COLO829 (cell line): ENCODE data around the gene ALDOC.
"Not testable (repeated sequence)": the region's sequence is repeated elsewhere in the genome, so short reads cannot be mapped to it uniquely, and the experiment has no call there.

Experiments used
- DNase-seq: peaks from one replicate; pipeline ENCODE4 v3.0.0; 2012; ENCODE audit warnings: low spot score

The ALDOC gene

DNA sequence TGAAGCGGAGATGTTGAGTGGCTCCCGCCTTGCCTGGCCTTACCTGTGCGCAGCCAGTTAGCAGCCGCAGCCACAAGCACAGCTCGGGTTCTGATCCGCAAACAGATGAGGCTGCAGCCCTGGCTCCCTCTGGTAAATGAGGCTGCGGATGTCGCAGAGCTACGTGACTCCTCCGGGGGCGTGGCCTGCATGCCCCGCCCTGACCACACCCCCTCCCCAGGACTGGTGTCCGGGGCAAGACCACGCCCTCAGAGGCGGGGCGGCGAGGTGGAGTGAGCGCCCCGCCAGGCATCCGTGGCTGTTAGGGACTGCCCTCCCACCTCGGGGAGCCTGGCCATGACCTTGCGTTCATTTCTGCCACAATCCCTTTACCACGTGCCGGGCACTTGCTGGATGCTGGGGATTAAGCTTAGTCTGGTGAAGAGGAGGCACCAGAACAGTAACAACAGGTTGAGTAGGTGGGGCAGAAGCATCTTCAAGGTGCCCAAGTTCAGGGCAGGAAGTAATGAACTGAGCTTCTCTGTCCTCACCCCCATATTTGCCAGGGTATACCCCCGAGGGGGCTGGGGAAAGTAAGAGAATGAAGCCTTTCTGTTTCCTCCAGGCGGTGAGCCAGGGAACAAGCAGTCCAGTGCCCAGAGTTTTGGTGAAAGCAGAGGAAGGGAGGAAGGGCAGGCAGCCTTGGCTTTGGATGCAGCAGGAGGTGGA is at the start of gene ALDOC:
ALDOC (minus strand) TSS at position 138 of the 708 bp plus-strand sequence. CDS start 1,363 bp downstream, outside the sequence.
- peak; percentile 99 for DNase-seq

DNA sequence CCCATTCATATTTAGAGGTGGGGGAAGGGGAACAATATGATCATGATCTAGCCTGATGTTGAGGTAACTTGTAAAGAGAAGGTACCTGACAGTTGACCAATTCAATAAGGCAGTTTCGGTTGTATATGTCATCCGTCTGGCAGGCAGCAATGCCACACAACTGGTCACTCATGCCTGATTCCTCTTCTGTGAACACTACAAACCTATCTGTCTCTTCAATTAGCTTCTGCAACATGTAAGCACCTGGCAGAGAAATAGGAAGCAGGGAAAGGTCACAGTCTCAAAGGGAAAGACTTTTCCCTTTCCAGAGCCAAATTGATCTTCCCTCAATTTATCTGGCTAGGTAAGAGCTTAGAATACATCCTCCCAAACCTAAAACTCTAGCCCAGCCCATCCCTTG is 47.5 kb upstream of the ALDOC start:
- DNase-seq = no peak

DNA sequence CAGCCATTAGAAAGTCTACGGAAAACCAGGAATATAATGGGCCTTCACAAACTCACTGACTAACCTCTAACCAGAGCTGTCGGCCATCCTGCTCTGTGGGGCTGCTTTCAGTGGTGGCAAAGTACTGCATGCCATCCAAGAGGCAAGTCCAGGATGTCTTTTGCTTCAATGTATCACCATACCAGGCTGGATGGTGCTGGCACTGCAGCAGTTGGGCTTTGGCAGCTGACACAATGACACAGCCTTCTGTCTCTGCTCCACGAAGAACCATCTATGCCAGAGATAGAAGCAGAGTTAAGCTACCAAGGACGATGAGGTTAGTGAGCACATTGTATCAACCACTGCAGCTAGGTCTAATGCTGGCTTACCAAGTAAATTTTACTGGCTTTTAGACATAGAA is 47.0 kb upstream of the ALDOC start:
- no peak for DNase-seq

DNA sequence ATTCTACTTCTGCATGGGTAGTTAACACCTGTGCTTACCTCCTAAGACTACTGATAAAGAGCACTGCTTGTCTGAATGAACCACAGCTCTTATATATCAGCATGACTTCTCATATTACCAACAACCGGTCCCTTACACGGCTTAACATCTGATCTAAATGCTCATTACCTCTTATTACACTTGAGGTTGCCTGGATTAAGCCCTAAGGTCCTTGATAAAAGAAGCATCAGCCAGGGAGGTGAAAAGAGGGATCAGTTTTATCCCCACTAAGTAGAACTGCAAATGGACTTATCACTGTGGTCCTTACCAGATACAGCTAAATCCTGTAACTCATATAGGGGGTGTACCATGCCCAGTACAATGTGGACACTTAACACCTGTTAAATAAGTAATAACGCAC is 45.5 kb upstream of the ALDOC start:
- DNase-seq = no peak

DNA sequence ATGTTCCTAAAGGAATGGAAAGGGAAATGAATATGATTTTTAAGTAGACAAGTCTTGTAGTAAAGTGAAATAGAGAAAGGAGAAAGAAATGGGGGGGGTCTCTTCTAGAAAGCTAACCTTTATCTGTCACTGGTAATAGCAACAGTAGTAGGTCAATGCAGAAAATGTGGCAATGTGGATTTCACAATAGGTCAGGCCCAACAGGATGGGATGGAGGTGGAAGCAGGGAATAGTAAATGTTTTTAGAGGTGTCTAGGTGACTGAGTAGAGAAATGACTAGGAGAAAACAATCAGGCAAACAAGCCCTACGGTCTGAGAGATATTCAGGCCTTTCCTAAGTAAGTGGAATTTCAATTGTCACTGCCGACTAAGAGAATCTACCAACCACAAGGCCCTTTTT is 43.3 kb upstream of the ALDOC start:
- no peak for DNase-seq

DNA sequence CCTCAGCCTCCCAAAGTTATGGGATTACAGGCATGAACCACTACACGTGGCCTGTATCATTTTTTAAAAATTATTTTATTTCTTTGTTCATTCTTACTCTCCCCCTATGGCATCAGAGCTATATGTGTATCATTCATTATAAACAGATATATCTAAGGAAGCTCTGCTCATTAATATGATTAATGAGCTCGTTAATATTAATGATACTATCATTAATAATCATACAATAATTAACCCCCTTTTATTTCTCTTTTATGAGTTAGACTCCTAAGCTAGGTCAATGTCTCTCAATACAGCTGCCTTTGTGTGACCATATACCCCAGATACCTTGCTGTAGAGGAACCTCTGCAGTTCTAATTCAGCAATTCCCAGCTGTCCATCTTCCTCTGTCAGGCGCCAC is 41.8 kb upstream of the ALDOC start:
- no peak for DNase-seq

DNA sequence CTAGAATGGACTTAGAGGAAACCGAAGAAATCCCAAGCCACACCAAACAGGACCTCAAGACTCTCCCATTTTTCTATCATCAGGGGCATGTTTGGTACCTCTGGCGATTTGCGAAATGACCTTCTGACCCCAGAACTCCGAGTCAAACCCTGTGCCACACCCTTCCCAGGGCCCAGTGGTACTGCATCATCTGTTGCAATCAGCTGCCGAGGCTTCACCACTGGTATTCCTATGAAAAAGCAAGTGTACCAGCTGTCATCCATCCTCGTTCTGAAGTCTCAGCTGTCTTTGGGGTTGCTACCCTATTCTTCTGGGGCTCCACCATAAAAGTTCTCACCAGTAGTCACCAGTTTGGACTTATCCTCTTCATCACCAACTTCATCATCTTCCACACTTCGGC is 39.6 kb upstream of the ALDOC start:
- DNase-seq = no peak

DNA sequence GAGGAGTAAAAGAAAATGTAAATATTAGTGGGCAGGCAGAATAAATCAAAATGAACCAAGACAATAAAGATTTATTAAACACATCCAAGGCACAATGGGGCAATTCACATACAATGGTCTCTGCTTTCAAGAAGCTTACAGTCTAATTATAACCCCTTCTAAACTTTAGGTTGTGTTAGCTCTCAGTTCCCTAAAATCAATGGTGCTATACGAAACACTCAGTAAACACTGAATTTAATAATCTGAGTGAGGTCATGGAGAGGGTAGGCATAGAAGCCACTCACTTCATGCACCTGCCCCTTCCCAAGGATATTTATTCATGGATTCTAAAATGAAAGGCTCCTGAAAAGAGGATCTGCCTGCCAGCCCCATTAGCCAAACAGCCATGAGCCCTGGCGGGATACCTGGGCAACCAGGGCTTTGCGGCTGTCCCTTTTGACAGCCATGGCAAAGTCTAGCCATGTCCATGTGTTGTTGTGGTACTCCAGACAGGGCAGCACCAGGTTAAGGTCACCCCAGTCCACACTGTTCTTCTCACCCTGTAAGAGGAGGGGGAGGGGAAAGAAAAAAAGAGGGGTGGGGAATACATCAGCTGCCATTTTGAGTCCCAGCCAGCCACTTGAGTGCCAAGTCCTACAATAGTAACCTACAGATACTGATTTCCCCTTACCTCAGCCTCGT is 38.7 kb upstream of the ALDOC start:
- DNase-seq = no peak

DNA sequence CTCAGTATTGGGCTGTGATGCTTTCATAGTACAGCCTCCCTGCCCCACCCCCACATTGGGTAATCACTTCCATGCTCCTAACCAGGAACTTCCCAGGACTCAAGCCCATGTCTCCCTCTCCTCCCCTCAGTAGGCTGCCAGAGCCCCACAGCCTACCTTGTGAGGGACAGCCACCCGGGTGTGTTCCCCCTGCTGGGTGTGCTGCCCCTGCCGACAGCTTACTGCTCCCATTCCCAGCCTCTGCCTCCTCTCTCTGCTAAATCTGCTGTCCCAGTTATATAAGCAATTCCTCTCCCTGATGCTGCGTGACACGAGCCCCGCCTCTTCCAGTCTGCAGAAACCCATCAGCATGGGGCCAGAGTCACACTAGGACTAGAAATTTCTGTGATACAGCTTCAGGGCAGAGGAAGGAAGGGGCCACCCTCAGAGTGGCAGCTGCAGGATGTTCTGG is 37.3 kb upstream of the ALDOC start, which contains the start of gene RSKR:
RSKR (minus strand) TSS at position 255 of the 451 bp plus-strand sequence; CDS start at position 231, 24 bp downstream.
- no peak for DNase-seq

DNA sequence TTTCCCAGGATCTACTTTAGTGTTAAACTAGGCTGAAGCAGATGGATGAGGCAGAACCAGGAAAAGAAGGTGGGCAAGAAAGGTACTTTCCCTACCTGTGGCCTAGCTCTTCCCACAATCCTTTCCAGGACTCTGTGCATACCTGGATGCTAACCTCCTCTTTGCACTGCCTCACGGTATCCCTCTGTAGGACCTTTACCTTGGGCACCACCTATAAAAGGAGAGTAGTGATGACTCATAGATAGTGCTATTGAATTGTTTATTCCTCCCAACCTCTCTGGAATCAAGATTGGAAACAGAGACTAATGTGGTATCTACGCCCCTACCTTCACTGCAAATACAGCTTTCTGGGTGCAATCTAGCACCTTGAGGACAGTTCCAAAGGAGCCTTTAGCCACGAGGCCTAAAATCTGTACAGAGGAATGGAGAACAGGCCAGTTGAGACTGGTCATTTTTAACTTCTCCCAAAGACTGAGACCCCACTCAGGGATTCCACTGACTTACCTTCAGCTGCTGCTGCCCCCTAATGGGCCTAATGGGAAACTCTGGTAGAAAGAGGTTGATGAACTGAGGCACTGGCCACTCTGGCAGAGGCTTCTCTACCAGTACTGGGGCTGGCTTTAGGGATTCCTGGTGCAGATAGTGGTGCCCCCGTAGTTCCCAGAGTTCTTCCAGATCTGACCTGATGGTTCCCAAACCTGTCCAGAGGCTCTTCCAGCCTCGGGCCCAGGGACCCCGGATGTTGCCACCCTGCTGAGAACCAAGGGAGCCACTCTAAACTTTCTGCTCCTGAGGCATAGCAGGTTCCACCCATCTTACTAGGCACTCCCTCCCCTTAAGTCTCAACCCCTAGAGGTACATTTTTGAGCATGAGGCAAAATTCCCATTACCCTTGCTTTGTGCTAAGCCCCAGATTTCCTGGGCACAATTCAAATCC is 36.5 kb upstream of the ALDOC start:
- DNase-seq = peak; percentile 24

DNA sequence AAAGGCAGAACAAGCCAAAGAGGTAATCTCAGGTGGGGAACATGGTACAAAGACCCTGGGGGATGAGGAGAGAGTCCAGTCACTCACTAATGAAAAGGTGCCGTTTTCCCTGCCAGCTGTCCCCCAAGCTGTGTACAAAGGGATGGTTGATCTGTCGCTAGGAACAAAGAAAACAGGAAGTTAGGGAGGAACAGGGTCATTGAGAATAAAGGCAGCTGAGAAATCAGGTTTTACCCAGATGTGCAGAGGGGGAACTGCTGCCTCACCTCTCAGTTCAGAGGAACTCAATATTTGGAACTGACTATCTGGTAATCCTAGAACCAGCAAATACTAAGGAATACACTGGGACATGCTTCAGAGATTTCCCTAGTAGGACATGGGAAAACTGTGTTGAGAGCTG is 35.8 kb upstream of the ALDOC start:
- DNase-seq = no peak

DNA sequence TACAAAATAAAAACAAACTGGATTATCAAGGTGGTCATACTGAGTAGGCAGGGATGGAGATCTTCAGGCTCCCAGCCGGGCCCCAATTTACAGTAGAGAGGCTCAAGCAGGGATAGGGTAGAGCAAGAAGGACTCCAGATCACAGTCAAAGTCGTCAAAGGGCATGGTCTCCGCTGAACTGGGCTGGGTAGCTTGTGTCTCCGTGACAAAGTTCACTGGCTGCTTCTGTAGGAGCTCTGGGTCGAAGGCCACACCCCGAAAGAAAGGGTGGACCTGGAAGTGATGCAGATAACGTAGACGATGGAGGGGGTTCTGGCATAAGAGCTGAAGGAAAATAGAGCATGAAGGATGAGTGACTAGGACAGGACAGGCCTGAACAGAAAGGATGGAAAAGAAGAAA is 33.7 kb upstream of the ALDOC start:
- no peak for DNase-seq

DNA sequence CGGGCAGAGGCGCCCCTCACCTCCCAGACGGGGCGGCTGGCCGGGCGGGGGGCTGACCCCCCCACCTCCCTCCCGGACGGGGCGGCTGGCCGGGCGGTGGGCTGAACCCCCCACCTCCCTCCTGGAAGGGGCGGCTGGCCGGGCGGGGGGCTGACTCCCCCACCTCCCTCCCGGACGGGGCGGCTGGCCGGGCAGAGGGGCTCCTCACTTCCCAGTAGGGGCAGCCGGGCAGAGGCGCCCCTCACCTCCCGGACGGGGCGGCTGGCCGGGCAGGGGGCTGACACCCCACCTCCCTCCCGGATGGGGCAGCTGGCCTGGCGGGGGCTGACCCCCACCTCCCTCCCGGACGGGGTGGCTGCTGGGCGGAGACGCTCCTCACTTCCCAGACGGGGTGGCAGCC is 27.3 kb upstream of the ALDOC start:
- not testable (repeated sequence) for DNase-seq

DNA sequence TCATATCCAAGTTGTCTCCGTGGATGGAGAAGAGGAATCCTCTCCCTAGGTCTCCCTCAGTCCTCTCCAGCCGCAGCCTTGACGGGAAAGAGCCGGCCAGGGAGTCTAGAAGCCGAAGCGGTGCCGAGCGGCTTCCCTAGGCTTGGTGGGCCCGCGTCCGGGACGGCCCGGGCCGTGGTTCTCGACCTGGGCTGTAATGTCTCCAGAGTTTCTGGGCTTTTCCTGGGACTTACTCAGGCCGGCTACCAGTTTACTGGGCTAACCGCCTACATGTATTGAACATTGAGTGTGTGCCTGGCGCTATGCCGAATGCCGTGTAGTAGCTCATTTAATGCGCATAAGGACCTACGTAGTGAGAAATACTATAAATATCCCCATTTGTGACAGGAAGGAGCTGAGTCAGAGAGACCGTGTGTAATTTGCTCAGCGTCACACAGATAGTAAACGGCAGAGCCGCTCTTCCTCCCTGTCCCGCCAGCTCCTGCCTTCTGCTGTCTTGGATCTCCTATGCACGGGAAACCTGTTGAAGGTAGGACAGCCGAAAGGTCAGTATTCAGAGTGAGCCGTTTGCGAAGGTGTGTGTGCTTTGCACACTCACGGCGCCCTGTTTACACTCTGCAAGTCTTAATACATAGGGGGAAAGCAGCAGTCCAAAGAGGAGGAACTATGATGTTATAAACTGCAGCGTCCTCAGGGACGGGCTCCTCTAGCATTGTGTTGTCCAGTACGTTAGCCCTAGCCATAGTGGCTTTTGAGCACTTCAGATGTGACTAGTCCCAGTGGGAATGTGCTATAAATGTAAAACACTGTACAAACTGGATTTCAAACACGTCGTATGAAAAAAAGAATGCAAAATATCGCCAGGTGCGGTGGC is 22.9 kb upstream of the ALDOC start:
- DNase-seq = peak; percentile 75

DNA sequence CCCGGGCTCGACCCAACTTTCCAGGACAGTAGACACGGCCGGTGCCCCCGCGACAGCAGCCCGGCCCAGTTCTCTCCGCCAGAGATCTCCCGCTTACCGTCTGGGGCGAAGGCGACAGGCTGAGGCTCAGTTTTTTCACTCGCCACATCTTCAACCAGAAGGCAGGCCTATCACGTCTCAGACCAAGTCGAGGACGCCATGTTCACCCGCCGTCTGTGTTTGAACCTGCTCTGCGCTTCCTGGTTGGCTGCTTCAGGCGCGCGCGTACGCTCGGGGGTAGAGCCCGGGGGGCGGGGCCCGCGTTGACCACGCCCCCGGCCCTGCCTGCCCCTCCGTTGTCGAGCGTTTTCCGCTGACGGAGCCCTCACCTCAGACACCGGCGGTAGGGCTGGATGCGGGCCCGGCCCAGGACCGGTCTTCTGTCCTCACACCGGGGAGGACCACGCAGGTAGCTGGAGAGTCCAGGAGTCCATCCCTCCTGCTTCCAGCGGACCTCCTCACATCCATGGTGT is 22.2 kb upstream of the ALDOC start, which contains the start of gene SPAG5:
SPAG5 (minus strand) TSS at position 227 of the 512 bp plus-strand sequence; CDS start at position 148, 79 bp downstream.
- DNase-seq = peak; percentile 96

DNA sequence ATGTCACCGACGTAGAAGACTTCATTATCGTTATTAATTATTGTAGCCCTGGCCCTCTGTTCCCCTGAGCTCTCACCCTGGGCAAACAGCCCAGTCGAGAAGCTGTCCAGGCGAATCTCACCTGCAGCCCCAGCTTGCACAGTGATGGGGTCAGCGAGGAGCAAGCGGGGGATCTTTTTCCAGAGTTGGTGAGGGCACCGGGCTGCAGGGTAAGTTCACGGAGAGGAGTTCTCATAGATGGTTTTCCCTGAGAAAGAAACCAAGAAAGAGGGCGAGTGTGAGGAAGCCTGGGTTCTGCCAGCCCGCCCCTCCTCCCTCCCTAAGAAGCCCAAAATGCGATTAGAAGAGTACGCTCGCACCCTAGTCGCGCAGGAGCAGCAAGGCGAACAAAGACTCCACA is 21.7 kb upstream of the ALDOC start:
- no peak for DNase-seq

DNA sequence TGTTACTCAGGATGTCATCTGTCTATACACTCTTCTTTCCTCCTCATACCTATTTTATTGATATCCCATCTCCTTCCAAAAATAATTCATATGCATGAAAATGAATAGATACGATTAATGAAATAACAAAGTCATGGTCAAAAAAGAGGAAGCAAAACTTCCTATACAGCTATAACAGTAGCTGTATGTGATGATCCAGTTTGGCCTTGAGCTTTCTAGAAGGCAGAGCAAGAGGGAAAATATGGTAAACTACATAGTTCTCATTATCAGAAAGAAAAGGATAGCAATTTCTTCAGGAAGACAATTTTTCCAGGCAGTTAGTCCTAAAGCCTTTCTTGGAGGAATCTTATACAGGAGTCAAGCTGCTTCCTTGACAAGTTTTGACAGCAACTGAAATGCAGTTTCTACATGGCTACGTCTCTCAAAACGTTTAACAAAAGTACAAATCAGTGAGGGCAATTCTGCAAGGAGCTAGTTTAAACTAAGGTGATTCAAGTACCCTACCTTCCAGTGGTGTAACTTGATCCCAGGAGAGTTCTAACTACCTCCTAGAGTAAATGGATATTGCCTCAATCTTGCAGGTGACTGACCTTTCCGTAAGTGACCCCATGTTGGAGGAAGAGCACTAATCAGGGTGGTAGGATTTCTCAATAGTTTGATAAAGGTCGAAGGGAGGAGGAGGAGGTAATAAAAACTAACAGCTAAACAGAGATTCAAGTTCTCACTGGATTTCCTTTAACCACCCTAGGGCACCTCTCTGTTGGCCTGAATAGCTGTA is 21.1 kb upstream of the ALDOC start:
- no peak for DNase-seq

DNA sequence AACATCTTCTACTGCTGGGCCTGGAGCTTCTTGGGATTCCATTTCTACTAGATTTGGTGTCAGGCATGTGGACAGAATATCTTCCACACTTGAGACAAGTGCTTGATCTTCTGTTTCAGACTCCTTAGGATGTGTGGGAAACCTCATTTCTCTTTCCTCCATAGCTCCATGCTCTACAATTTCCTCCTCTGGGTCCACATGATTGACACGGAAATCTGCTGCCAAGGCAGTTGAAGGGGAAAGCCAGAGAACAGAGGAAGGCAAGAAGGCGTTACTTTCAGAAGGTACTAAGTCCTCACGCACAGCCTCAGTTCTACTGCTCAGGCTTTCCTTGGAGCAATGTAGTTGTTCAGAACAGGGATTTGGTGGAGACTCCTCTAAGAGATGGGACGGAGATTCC is 15.6 kb upstream of the ALDOC start:
- no peak for DNase-seq

DNA sequence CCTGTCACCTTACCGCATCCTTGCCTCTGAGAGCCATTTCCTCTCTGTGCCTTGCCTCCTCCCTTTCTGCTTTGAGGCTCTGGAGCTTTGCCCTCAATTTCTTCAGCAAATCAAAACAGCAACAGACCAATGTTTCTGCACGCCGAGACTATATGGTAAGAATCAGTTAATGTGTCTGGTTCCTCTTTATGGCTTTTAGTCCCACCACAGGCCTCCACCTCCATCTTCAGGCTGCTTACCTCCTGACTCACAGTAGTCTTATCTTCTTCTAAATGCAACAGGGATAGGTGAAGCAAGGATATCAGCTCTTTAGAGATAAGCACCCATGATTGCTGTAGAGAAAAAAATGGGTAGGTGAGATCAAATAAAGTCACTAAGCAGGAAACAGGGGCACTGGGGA is 9.2 kb upstream of the ALDOC start:
- DNase-seq = no peak

DNA sequence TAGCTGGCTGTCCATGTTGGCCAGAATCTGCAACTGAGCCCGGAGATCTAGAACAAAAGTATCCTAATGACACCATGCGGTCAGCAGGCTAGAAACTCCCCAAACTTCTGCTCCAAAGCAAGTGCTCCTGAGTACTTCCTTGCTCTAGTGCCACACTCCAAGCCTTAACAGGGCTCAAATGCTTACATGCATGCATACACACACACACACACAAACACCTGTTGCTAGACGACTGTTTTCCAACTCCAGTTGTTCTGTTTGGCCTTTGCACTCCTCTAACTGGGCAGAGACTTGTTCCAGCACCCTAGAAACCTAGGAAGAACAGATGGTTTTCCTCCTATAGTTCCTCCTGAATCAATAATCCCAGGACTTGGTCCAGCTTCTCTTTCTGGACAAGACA is 7.7 kb upstream of the ALDOC start:
- no peak for DNase-seq
